Neural progenitor cell (in vitro differentiated cells): ENCODE results near the gene MAST1.
"Not testable (repeated sequence)": the region's sequence is repeated elsewhere in the genome, so short reads cannot be mapped to it uniquely, and the experiment has no call there.

Source experiments
- EZH2 ChIP-seq: fragments of 200-600 bp; sonication (generic); IDR thresholded peaks from 2 replicates; pipeline ENCODE4 v1.6.1; 2017; ENCODE audit warnings: antibody characterized with exemption, mild to moderate bottlenecking, moderate library complexity
- TF ChIP-seq, protein P1 (sequence below): fragments of 200-600 bp; sonication (generic); IDR thresholded peaks from 2 replicates; pipeline ENCODE4 v1.5.1; 2017; ENCODE audit warnings: antibody characterized with exemption, mild to moderate bottlenecking

- not testable (repeated sequence) for TF ChIP-seq EZH2
- TF ChIP-seq, protein P1, sequence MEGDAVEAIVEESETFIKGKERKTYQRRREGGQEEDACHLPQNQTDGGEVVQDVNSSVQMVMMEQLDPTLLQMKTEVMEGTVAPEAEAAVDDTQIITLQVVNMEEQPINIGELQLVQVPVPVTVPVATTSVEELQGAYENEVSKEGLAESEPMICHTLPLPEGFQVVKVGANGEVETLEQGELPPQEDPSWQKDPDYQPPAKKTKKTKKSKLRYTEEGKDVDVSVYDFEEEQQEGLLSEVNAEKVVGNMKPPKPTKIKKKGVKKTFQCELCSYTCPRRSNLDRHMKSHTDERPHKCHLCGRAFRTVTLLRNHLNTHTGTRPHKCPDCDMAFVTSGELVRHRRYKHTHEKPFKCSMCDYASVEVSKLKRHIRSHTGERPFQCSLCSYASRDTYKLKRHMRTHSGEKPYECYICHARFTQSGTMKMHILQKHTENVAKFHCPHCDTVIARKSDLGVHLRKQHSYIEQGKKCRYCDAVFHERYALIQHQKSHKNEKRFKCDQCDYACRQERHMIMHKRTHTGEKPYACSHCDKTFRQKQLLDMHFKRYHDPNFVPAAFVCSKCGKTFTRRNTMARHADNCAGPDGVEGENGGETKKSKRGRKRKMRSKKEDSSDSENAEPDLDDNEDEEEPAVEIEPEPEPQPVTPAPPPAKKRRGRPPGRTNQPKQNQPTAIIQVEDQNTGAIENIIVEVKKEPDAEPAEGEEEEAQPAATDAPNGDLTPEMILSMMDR, result not testable (repeated sequence)
These were observed 21.1 kb upstream of the MAST1 start for GRCh38 chr19:12817188-12817587.
